ENCODE measurements around the gene C16orf74. TPM values are rescaled to one million over a fixed set of nuclear protein-coding genes. Genes with fewer than 3 reads are reported as not detected.
A peak's percentile ranks its signal among the peaks of the same experiment; 100 is the strongest.

C16orf74 gene
- total and polyA plus RNA-seq, 2 of the 13 experiments (the other 11 are each of a cell fraction or from before 2014, with no cell fraction given) = 0.13 to 0.29 TPM

DNA sequence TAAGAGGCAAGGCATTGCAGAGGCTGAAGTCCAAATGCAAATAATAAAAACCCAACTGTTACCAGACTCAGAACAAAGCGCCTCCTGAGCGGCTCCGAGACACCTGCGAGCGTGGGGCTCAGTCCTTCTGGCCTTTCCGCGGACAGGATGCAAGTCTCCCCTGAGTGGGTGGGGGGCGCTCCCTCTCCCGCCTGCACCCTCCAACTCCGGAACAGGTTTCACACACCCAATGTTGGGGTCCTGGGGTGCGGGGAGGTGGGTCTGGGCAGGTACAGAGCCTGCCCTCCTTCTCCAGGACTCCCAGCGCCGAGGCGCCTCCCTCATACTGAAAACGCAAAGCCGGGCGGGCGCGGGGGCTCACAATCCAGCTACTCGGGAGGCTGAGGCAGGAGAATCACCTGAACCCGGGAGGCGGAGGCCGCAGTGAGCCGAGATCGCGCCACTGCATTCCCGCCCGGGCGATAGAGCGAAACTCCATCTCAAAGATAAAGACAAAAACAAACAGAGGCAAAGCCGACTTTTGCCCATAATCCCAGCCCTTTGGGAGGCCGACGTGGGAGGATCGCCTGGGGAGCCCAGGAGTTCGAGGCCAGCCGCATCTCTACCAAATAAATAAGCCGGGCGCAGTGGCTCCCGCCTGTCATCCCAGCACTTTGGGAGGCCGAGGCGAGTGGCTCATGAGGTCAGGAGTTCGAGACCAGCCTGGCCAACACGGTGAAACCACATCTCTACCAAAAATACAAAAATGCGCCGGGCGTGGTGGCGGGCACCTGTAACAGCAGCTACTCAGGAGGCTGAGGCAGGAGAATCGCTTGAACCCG is 63.0 kb downstream of the C16orf74 start:
- Histone ChIP-seq H3K27ac (ENCODE audit: extremely low read length, insufficient read depth, low read length) (no peak overlapping the region), H3K4me3 (replicated peaks in 1 of 3; ENCODE audit: insufficient read depth in 1 of 3, low read depth in 2 of 3, low read length in 3 of 3) (peak overlapping the region; percentile 66 to 88 (median 84)), H3K36me3 (replicated peaks in 1 of 2; ENCODE audit: control insufficient read depth in 1 of 2, insufficient read depth in 2 of 2, low read length in 2 of 2) (peaks cover 4 to 10% of the 10 kb centered on the region in 2 experiments), H3K4me2 (ENCODE audit: low read depth, low read length) (peak overlapping the region; percentile 89), H4K20me1 (ENCODE audit: insufficient read depth, low read length) (no peaks in the 10 kb centered on the region; the same call in 1 of the 2 replicates), H2AFZ (ENCODE audit: low read length) (no peak overlapping the region), H3K9ac (ENCODE audit: insufficient read depth, low read depth, low read length) (peak overlapping the region; percentile 76), H3K27me3 (ENCODE audit: control insufficient read depth in 1 of 2, insufficient read depth in 2 of 2, low read length in 2 of 2) (peaks cover 0 to 26% of the 10 kb centered on the region in 2 experiments; a peak in 4 of 5 replicates), H3K4me1 (ENCODE audit: insufficient read depth, low read length) (peaks cover 38% of the 10 kb centered on the region), H3K9me3 (ENCODE audit: low read length) (no peaks in the 10 kb centered on the region), H3K79me2 (ENCODE audit: insufficient read depth, low read length) (peaks cover 2% of the 10 kb centered on the region)
- no TSS peak for BruUV-seq (replicated peaks)
- WGBS (ENCODE audit: low lambda C conversion rate) = 72% methylated on average over 47 of the region's 49 CpGs
- ChIA-PET CTCF (ENCODE audit: low intra/inter-chr PET ratio, low total read pairs) (no interaction called here), POLR2A (no interaction called here)
- FAIRE-seq = no peak
- no peak for ATAC-seq
- in situ Hi-C loops (cut with HindIII; ENCODE audit: extremely low pct_ligation_motif_present, low pct_unique_long_range_greater_than_20kb) = no loop called here
- intact Hi-C loops (cut with micrococcal nuclease; ENCODE audit: unreplicated experiment) = no loop called here
- DNase-seq (ENCODE audit: low spot score) = no peak
- TF ChIP-seq, protein P1, sequence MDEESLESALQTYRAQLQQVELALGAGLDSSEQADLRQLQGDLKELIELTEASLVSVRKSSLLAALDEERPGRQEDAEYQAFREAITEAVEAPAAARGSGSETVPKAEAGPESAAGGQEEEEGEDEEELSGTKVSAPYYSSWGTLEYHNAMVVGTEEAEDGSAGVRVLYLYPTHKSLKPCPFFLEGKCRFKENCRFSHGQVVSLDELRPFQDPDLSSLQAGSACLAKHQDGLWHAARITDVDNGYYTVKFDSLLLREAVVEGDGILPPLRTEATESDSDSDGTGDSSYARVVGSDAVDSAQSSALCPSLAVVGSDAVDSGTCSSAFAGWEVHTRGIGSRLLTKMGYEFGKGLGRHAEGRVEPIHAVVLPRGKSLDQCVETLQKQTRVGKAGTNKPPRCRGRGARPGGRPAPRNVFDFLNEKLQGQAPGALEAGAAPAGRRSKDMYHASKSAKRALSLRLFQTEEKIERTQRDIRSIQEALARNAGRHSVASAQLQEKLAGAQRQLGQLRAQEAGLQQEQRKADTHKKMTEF (CRISPR knock-in tag; IDR thresholded peaks at IDR 0.05) = no peak
- TF ChIP-seq ZSCAN29 (CRISPR knock-in tag; conservative IDR thresholded peaks at IDR 0.05) = 0 out of 2 replicates have a peak, but pooled peaks have one; percentile 1
- TF ChIP-seq KDM1A (CRISPR knock-in tag; IDR thresholded peaks at IDR 0.05) = no peak
- TF ChIP-seq IRX3 (CRISPR knock-in tag; IDR thresholded peaks at IDR 0.05; ENCODE audit: borderline replicate concordance, low read depth) = no peak
- no peak for TF ChIP-seq ZNF678 (CRISPR knock-in tag; IDR thresholded peaks at IDR 0.05)
- no peak for TF ChIP-seq EZH2 (conservative IDR thresholded peaks at IDR 0.05; ENCODE audit: low read depth, low read length)
- TF ChIP-seq MXI1 (IDR thresholded peaks at IDR 0.05; ENCODE audit: borderline replicate concordance, low read depth, low read length) = no peak
- 0 out of 2 replicates have a peak, but pooled peaks have one; percentile 16 for TF ChIP-seq TARDBP (CRISPR knock-in tag; IDR thresholded peaks at IDR 0.05)
- TF ChIP-seq, protein P2, sequence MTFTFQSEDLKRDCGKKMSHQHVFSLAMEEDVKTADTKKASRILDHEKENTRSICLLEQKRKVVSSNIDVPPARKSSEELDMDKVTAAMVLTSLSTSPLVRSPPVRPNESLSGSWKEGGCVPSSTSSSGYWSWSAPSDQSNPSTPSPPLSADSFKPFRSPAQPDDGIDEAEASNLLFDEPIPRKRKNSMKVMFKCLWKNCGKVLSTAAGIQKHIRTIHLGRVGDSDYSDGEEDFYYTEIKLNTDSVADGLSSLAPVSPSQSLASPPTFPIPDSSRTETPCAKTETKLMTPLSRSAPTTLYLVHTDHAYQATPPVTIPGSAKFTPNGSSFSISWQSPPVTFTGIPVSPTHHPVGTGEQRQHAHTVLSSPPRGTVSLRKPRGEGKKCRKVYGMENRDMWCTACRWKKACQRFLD (CRISPR knock-in tag; IDR thresholded peaks at IDR 0.05; ENCODE audit: borderline replicate concordance) = no peak
- TF ChIP-seq NCOA1 (CRISPR knock-in tag; IDR thresholded peaks at IDR 0.05) = 0 out of 2 replicates have a peak, but pooled peaks have one; percentile 4
- peak; percentile 29 for TF ChIP-seq XRCC5 (optimal IDR thresholded peaks at IDR 0.05; ENCODE audit: low read length)
- TF ChIP-seq, protein P3, sequence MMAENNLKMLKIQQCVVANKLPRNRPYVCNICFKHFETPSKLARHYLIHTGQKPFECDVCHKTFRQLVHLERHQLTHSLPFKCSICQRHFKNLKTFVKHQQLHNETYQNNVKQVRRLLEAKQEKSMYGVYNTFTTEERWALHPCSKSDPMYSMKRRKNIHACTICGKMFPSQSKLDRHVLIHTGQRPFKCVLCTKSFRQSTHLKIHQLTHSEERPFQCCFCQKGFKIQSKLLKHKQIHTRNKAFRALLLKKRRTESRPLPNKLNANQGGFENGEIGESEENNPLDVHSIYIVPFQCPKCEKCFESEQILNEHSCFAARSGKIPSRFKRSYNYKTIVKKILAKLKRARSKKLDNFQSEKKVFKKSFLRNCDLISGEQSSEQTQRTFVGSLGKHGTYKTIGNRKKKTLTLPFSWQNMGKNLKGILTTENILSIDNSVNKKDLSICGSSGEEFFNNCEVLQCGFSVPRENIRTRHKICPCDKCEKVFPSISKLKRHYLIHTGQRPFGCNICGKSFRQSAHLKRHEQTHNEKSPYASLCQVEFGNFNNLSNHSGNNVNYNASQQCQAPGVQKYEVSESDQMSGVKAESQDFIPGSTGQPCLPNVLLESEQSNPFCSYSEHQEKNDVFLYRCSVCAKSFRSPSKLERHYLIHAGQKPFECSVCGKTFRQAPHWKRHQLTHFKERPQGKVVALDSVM (CRISPR knock-in tag; IDR thresholded peaks at IDR 0.05) = peak; percentile 78
- TF ChIP-seq, protein P4, sequence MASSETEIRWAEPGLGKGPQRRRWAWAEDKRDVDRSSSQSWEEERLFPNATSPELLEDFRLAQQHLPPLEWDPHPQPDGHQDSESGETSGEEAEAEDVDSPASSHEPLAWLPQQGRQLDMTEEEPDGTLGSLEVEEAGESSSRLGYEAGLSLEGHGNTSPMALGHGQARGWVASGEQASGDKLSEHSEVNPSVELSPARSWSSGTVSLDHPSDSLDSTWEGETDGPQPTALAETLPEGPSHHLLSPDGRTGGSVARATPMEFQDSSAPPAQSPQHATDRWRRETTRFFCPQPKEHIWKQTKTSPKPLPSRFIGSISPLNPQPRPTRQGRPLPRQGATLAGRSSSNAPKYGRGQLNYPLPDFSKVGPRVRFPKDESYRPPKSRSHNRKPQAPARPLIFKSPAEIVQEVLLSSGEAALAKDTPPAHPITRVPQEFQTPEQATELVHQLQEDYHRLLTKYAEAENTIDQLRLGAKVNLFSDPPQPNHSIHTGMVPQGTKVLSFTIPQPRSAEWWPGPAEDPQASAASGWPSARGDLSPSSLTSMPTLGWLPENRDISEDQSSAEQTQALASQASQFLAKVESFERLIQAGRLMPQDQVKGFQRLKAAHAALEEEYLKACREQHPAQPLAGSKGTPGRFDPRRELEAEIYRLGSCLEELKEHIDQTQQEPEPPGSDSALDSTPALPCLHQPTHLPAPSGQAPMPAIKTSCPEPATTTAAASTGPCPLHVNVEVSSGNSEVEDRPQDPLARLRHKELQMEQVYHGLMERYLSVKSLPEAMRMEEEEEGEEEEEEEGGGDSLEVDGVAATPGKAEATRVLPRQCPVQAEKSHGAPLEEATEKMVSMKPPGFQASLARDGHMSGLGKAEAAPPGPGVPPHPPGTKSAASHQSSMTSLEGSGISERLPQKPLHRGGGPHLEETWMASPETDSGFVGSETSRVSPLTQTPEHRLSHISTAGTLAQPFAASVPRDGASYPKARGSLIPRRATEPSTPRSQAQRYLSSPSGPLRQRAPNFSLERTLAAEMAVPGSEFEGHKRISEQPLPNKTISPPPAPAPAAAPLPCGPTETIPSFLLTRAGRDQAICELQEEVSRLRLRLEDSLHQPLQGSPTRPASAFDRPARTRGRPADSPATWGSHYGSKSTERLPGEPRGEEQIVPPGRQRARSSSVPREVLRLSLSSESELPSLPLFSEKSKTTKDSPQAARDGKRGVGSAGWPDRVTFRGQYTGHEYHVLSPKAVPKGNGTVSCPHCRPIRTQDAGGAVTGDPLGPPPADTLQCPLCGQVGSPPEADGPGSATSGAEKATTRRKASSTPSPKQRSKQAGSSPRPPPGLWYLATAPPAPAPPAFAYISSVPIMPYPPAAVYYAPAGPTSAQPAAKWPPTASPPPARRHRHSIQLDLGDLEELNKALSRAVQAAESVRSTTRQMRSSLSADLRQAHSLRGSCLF (CRISPR knock-in tag; IDR thresholded peaks at IDR 0.05; ENCODE audit: borderline replicate concordance) = no peak
- TF ChIP-seq ZNF263 (CRISPR knock-in tag; IDR thresholded peaks at IDR 0.05) = no peak
